Middle frontal gyrus (tissue), 1 donor: Measurements from ENCODE around the gene GPER1.
"Not testable (repeated sequence)": the region's sequence is repeated elsewhere in the genome, so short reads cannot be mapped to it uniquely, and the experiment has no call there.

Experiments
- DNase-seq: peaks from one replicate; pipeline ENCODE4 v3.0.0-alpha.2; 2015; ENCODE audit warnings: low spot score; ENCODE audit errors: extremely low spot score

The GPER1 gene

DNA sequence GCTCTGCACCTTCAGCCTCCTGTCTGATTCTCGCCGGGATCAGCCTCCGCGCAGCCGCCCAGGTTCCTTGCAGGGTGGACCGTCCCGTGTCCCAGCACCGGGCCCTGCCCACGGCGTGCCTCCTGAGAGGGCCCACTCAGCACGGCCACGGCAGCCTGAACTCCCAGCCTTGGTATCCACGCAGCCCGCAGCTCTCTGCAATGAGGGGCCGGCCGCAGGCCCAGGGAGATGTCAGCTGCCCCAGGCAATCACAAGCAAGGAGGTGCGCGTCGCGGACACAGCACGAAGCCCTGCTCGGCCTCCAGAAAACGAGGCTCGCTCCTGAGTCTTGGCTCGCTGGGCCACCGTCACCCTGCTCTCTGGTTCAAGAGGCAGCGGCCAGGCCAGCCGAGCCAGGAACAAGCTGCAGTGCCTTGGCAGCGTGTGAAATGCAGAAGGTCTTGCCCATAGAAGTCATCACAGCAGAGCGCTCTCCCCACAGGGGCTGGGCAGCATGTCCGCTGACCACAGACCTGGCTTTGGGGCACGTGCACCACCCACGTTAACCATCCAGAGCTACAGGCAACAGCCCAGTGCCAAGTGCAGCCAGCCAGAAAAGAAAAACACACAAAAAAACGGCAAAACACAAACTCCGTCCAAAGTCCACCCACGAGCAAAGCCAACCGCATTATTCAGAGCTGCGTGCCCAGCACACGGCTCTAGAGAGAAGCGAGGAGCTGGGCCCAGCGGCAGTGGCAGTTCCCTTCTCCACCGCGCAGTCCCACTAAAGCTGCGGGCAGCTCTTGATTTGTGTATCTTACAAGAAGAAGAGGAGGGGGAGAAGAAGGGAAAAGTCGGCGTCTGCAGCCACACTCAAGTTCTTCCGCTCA lies 13.9 kb downstream of the GPER1 start:
- DNase-seq = no peak

DNA sequence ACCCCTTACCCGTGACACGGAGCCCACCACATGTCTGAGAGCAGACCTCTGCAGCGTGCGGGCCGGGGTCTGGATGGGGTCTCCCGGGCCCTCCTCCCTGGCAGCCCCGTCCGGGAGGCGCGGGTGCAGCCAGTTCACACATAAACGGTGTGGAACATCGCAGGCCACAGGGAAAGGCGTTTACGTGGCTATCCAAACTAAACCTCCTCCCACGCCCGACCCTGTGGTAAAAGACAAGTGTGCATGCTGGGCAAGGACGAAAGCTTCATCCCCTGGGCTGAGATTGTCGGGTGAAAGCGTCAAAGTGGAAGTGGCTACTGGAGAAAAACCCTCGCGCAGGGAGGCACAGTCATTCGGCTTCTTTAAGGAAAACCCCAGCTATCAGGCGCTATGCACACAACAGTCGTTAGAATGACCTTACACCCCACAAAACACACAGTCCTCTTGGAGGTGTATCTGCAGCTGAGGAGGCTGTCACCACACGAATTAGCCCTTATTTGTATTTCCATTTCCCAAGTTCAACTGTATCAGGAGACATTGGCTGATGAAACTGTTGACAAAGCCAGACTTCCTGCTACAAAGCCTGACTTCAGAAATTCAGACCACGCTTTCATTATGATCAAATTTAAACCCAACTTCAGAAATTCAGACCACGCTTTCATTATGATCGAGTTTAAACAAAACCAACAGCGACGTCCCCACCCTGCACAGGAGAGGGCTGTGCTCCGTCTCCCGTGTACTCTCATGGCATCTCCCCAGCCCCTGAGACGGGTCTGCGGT lies 15.3 kb downstream of the GPER1 start:
- DNase-seq = no peak

DNA sequence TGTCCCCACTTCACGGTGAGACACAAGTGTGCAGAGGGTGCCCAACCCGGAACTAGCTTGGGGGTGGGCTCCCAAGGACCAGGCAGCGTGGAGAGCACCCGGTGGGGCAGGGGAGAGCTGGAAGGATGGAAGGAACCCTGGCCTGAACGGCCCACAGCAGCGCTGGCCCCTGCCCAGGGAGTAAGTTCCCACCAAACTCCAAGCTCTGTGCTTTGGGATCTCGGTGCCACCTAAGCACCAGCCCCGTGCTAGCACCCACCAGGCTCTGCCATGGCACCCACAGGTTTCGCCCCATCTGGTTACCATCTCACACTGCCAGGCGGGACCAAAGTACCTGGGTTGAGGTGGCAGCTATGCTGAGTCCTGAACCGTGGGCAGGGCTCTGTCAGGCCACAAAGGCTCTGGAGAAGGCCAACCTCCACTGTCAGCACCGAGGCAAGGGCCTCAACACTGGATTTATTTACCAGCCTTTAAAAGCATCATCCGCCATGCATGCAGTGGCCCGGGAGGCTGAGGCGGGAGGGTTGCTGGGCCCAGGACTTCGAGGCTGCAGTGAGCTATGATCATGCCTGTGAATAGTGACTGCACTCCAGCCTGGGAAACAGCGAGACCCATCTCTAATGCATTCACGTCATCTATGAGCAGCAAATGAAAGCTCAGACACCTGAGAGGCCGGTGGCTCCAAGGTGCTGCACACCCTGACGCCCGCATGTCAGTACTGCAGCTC lies 16.0 kb downstream of the GPER1 start:
- DNase-seq = no peak

DNA sequence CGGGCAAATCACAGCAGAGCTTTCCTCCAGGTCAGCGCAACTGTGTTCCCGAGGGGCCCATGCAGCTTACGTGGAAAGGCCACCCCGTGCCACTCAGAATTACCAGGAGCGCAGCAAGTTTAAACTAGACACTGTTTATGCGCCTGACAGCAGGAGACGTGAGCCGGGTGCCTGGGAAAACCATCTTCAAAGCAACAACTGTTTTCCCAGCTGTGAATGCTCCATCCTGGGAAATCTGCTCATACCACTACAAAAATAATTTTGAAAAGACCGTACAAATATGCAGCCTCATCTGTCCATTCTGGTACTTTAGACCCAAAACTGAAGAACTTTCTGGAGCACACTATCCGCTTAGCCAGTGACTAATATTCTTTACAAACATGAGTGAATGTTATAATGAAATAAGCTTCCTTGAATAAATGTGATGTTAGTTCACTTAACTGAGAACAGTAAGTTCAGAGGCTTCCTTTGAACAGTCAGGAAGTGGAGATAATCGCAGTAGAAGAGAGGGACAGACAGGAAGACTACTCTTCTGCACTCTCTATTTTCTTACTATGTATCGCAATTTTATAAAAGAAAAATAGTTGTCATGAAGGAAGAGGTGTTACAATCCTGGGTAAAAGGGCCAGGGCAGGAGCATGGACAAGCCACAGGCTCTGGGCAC lies 16.7 kb downstream of the GPER1 start:
- no peak for DNase-seq

DNA sequence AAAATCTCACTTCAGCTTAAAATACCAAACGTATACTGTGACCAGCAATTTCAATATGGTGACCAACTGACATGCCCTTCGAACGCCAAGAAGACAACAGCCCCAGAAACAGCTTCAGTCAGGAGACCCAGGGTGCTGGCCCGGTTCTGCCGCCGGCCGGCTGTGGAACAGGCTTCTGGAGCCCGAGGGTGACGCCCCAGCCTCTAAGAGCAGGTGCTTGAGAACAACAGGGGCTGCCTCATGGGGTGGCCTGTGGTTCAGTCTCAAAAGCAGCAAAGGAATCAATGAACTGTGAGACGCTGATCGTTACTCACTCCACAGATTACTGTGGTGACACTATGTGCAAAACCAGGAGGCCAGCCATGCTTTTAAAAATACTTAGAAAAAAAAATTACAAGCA lies 17.3 kb downstream of the GPER1 start:
- DNase-seq = no peak

DNA sequence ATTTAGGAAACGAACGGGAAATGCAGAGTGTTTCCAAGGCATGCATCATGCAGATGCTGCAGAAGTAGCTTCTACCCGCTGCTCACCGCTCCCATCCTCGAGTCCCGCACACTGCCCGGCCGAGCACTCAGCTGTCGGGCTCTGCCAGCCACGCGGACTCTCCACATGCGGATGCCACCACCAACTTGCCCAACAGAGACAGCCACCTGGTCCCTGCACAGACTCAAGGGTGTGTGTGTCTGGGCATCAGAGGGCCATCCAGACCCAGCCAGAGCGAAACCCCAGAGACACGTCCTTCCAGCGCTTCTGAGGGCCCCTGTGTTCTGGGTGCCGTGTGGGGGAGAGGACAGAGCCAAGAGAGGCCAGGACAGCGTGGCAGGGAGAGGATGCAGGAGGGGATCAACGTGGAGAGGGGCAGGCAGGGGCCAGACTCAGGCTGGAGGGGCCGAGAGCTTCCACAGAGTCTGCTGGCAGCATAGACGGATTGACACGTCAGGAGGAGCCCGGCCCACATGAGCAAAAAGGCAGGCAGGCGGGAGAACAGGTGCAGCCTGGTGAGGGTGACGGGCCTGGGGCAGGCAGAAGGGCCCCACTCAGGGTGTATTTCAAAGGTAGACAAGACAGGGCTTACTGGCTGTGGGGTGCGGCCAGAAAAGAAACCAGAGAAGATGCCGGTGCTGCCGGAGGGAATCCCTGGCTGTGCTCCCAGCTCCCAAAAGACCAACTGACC lies 18.3 kb downstream of the GPER1 start:
- no peak for DNase-seq

DNA sequence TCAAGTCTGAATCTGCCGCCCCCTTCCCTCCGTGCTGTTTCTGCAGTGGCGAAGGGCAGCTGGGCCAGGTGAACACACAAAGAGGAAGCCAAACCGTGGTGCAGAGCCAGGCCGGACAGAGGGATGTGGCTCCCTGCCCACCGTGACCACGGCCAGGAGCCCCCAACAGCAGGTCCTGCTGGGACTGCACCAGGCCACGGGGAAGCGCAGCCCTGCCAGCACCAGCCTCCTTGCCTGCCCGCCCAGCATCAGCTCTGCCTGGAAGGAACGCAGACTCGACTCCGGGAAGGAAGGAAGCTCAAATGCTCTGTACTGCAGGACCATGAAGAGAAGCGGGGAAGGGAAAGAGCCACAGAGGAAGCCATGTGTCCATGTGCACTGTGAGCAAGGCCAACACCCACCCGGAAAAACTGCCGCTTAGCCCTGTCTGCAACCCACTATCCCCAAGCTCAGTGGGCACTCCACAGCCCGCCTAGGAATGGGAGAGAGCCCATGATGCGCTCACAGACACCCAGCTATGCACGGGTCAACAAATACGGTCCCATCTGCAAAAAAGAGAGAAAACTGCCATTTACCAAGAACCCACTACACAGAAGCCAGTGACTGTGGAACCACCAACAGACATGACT lies 19.0 kb downstream of the GPER1 start:
- DNase-seq = no peak

DNA sequence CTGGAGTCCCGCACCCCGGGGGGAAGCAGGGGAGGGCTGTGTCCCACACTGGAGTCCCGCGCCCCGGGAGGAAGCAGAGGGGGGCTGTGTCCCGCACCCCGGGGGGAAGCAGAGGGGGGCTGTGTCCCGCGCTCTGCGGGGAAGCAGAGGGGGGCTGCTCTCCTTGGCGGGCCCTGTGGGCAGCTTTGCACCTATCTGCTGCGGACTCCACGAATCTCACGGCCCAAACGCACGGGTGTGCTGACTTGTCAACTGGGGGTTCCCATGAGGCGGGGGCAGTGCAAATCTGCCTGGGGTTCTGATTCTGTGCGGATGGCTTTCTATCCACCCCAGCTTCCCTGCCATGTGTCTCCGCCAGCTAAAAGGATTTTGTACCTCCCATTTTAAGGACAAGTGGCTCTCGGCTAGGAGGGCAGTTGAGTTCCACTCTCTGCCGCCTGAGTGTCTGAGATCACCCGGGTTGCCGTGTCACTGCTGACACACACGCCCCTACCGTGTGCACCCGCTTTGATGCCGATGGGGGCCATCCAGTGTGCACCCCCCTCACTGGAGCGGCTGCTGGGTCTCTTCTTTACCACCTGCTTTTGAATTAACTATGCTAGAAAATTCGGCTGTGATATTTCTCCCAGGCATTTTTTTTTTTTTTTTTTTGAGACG lies 20.5 kb downstream of the GPER1 start:
- DNase-seq = no peak

DNA sequence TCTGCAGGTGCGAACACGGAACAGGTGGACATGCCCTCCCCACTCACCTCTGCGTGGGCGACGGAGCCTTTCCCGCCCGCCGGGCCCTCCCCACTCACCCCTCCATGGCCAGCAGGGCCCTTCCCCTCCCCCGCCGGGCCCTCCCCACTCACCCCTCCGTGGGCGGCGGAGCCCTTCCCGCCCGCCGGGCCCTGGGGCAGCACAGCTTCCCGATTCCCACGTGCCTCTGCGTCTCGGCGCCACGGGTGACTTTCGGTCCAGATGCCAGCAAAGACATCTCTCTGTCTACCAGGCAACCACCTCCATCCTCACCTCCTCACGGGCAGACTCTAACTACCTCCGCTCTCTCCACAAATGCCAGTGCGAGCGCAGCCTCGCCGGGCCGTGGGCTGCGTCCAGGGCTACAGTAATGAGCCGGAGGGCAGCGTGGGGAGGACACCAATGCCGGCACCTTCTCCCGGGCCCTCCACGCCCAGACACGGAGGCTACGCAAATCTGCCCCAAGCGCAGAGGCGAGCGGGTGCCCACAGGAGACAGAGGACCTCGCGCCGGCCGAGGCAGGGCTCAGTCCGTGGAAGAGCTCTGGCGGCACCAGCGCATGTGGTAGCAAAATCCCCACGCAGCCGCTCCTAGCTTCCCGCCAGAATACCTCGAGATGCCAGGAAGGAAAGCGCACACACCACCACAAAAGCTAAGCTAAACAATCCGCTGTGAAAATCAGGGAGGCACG lies 21.8 kb downstream of the GPER1 start:
- DNase-seq = no peak

DNA sequence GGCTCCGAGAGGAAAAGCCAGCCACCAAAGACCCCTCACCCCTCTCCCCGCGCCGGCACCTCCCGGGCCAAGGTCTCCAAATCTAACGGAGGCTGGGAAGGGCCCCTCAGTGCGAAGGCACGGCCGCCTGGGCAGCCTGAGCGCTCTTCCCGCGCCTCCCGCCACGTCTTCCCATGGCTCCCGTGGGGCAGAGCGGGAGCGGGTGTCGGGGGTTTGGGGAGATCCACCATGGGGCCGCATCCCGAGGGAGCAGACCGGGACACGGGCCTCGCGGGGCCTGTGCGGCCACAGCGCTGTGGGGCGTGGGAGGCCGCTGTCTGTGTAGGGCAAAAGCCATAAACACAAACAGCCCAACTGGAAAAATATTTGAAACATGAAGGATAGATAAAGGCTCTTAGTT lies 22.4 kb downstream of the GPER1 start:
- no peak for DNase-seq

DNA sequence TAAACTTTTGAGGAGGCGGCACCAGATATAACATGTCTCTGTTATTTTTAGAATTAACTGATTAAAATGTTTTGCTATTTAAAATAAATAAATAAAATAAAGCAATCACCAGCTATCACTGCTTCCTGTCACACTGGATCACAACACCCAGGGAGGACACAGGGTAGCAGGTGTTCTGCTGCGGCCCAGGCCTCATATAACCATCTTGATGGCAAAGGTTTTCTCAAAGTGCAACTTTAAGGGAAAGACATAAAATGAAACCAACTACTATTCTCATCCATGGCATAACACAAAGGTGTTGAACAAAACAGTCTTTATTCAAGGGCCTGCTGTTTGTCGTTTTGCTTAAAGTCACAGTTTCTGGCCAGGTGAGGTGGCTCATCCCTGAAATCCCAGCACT lies 23.2 kb downstream of the GPER1 start:
- DNase-seq = no peak

DNA sequence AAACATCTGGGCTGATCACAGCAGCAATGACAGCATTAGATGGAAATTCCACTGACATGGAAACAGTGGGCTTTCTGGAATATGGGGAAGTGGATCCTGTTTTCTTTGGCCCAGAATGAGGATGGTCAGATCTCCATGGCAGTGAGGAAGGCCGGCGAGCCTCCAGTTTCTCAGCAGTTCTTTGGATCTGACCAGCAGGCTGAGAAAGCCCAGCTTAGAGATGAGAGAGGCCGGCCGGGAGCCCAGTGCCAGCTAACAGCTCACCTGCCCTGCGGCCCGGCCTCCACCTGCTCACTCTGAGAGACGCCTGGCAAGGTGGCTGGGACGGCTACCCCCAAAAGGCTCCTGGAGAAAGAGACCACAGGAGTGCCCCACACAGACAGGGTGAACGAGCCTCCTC lies 24.2 kb downstream of the GPER1 start:
- no peak for DNase-seq

DNA sequence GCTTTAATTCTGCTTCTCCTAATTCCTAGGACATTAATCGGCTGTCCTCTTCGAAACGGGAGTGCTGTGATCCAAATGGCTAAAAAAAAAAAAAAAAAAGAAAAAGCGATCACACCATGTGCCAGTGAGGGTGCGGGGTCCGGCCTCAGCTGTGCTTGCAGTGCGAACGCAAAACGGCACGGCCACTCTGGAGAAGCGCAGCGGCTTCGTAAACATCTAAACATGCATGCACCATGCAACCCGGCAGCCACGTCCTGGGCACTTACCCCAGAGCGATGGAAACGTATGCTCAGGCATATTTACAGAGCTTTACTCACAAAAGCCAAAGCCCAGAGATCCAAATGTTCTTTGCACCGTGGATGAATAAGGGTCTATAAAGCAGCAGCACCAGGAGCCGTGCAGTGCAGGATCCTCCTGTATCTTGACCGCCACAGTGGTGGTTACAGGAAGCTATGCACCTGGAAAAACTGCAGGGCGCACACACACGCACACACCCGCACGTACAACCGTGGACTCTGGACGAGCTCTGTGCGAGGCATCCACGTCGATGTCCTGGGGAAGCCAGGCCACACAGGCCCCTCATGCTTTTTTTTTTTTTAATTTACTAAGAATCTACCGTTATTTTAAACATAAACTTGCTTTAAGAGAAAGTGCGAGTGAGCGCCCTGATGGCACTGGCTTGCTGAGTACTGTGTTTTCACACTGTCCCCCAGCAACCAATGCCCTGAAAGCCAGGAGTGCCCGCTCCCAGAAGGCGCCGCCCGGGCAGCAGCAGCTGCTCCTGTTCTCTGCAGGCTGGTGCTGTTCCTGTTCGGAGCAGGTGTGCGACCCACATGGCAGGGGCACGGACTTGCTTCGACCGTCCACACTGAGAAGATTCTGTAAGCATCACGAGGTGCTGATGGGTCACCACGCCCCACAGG lies 25.0 kb downstream of the GPER1 start:
- no peak for DNase-seq

DNA sequence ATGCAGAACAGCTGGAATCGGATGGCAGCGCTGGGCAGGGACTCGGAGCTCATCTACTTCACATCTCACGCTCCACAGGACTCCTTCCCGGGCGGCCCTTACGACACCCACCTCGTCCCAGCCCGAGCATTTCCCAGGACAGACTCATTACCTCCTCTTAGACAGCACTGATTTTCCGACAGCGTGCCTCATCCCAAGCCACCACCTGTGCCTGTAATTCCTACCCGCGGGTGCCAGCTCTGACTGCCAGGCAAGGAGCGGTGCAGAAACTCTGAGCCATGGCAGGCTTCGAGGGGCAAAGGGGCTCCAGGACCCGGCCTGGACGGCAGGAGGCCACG lies 25.6 kb downstream of the GPER1 start:
- DNase-seq = no peak

DNA sequence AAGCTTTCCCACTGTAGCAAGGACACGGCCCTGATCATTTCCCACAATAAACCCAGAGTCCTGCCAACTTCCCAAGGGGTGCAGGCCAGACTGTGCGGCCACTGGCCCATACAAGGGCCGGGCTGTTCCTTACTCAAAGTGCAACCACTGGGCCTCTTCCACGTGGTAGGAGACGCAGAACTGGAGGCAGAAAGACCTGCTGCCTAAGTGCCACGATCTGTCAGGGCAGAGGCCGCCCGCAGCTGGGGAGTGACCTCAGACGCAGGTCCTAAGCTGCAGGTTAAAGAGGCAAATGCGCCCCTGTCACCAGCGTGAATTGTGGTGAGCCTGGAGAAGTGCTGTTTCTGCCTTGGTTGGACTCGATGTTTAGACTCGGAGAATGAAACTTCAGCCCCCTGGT lies 26.2 kb downstream of the GPER1 start:
- no peak for DNase-seq

DNA sequence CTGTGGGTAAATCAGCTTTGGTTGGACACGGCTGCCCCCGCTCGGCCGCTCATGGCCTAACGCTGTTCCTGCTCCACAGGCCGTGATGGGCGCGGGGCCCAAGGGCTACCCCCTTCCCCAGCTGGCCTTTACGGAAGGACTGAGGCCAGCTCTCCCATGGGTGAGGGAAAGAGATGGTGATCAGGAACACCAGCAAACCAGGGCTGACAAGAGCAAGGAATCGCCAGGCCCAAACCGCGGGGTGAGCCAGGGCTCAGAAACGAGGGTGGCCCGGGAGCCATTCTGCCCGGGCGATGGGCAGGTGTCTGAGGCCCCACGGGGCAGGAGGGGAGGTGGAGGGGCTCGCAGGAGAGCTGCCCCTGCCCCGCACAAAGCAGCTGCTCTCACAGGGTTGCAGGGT lies 26.6 kb downstream of the GPER1 start:
- no peak for DNase-seq

DNA sequence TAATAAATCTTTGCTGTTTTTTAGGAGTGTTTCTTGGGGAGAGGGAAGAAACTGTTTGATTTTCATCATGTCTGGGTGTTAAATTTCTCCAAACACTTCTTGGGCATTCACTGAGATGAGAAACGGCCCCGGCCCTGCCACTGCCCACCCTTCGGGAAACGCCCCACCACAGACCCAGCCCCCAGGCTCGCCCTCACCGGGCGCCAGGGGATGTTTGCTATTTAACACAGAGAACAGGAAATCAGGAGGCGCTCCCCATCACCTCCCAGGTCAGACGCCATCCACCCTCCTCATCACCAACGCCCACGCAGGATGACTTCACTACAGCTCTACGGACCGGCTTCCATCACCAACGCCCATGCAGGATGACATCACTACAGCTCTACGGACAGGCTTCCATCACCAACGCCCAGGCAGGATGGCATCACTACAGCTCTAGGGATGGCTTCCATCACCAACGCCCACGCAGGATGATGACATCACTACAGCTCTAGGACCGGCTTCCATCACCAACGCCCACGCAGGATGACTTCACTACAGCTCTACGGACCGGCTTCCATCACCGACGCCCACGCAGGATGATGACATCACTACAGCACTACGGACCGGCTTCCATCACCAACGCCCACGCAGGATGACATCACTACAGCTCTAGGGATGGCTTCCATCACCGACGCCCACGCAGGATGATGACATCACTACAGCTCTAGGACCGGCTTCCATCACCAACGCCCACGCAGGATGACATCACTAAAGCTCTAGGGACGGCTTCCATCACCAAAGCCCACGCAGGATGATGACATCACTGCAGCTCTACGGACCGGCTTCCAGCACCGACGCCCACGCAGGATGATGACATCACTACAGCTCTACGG lies 27.5 kb downstream of the GPER1 start:
- DNase-seq = not testable (repeated sequence)
